Activated naive CD8-positive, alpha-beta T cell treated with anti-CD3 and anti-CD28 coated beads, Interleukin-2, amount 50 U/mL, for 16 hours (primary cell): ENCODE results near the gene DMRTC2.
"Not testable (repeated sequence)": the region's sequence is repeated elsewhere in the genome, so short reads cannot be mapped to it uniquely, and the experiment has no call there.

Source experiments
- DNase-seq: peaks from one replicate; pipeline ENCODE4 v3.0.0-alpha.2; 2020; ENCODE audit warnings: low read depth, low spot score

The DMRTC2 gene

DNA sequence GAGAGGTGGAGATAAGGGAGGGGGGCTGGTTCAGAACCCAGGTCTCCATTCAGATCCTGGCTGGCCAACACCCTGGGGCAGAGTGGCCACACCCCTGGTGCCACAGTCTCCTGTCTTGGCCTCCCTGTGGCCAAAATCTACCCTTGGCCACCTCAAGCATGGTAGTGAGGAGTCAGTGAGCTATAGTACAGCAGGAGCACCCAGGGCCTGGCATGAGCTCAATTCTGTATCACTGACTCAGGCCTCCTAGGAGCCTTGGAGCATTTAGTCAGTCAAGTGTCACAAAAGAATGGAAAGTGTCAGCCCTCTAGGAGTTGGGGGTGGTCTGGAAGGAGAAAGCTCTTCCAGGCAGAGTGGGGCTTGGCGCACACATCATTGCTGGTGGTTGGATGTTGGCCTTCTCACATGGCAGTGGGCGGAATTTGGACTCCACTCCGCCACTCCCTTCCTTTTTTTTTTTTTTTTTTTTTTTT, 25.6 kb downstream of the DMRTC2 start:
- DNase-seq = no peak

DNA sequence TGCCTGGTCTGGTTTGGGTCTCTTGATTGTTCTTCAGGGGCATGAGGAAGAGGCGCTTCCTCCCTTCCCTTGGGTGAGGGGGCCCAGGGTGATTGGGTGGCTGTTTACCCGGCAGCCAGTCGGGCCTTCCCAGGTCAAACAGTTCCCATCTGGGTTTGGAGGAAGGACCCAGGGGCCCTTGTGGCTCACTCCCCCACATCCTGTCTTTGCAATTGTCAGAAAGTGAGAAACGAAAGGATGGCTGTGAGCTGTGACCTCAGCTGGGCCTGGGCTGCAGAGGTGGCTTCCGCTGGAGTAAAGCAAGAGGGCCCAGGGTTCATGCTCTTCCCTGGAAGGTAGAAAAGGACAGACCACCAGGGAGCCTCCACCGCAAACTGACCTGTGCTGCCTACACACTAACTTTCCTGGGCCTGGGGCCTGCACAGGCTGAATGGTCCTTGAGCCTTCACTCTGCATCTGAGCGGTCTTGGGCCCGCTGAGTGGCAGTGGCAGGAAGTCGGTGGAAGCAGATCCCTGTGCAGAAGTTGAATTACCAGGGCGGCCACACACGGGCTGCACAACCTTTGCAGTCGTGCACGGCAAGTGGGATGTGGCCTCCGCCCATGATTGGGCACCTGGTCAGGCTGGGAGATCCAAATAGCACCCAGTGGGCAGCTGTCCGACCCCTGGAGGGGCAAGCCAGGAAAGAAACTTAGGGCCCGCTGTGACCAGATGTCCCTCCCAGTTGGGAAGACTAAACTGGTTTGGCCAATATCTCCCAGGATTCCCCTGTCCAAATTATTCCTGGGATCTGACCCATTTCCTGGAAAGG, 26.9 kb downstream of the DMRTC2 start:
- DNase-seq = no peak

DNA sequence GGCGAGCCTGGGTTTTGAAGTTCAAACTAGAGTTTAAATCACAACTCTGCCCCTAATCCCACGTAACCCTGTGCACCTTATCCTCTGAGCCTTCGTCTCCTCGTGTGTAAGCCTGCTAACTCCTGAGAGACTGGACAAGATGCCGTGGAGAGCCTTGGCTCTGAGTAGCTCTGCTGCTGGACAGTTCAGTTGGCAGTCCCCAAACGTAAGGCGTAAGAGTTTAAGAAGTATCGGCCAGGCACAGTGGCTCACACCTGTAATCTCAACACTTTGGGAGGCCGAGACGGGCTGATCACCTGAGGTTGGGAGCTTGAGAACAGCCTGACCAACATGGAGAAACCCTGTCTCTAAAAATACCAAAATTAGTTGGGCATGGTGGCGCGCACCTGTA, 27.5 kb downstream of the DMRTC2 start:
- no peak for DNase-seq

DNA sequence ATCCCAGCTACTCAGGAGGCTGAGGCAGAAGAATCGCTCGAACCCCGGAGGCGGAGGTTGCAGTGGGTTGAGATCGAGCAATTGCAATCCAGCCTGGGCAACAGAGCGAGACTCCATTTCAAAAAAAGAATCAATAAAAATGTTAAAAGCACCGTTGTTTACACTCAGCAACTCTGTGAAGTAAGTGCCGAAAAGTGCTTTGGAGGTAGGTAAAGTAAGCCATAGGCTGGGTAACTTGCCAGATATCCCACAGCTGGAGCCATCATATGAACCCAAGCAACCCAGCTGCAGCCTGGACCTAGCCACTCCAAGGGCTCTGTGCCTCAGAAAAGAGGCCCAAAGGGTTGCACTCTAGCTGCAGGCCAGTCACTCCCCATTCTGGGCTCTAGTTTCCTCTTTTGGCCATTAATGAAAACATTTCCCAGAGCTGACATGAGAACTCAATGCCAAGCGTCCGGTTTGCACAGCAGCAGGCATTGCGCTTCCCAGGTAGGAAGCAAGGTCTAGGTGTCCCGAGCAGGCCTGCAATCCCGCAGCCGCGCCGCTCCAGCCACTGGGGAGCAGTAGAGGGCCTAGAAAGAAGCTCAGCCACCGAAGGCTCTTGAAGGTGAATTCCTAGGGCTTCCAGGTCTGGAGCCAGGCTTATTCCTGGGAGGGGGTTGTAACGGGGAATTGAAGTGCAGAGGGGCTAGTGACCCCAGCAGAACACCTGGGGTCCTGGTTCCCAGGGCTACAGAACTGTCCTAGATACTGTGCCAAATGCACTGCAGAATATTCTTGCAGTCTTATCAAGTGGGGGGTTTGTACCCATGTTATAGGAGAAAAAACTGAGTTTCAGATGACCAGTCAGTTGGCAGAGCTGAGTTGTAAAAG, 28.2 kb downstream of the DMRTC2 start:
- no peak for DNase-seq

DNA sequence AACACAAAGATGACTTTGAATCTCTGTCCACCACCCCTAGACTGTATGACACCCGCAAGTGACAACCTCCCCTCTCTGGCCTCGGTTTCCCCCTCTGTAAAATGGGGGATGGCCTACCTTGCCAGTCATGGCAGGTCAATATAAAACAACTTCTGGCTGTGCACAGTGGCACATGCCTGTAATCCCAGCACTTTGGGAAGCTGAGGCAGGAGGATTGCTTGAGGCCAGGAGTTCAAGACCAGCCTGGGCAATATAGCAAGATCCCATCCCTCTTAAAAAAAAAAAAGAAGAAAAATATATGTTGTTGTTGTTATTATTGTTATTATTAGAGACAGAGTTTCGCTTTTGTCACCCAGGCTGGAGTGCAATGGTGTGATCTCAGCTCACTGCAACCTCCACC, 31.1 kb downstream of the DMRTC2 start:
- not testable (repeated sequence) for DNase-seq

DNA sequence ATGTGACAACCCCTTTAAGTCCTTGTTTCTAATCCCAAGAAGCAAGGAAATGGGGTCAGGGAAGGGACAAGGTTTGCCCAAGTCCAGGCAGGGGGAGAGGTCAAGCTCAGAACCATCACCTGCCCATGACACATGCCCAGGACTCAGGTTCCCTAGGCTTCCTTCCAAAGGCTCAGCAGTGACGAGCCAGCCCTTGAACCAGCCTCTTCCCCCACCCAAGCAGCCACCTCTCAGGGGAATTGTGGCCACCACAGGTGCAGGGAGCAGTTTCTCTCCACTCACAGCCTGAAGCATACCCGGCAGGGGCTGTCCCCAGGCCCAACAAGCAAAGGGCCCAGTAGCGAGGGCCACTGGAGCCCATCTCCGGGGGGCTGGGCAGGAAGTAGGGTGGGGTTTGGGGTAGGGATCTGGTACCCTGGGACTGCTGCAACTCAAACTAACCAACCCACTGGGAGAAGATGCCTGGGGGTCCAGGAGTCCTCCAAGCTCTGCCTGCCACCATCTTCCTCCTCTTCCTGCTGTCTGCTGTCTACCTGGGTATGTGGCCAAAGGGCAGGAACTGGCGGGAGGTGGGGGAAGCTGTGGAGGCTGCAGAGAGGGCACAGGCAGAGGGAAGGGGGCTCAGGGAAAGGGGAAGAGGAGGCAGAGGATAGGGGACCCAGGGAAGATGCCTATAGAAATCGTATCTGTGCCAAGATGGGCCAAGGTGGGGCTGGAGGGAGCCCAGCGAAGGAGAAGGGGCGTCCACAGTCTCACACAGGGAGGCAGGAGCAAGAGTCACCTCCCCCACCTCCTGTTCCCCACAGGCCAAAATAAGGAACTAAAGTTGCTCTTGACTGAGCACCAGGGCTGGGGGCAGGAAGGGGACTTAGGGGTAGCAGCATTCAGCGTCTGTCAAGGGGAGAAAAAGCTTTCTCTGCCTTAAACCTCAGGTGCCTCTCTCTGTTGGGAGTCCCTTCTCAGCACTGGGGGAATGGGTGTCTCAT, 32.3 kb downstream of the DMRTC2 start, which contains the start of gene CD79A:
CD79A (plus strand) TSS at position 433 of the 986 bp plus-strand sequence; CDS start at position 459, 26 bp downstream.
- DNase-seq = no peak

DNA sequence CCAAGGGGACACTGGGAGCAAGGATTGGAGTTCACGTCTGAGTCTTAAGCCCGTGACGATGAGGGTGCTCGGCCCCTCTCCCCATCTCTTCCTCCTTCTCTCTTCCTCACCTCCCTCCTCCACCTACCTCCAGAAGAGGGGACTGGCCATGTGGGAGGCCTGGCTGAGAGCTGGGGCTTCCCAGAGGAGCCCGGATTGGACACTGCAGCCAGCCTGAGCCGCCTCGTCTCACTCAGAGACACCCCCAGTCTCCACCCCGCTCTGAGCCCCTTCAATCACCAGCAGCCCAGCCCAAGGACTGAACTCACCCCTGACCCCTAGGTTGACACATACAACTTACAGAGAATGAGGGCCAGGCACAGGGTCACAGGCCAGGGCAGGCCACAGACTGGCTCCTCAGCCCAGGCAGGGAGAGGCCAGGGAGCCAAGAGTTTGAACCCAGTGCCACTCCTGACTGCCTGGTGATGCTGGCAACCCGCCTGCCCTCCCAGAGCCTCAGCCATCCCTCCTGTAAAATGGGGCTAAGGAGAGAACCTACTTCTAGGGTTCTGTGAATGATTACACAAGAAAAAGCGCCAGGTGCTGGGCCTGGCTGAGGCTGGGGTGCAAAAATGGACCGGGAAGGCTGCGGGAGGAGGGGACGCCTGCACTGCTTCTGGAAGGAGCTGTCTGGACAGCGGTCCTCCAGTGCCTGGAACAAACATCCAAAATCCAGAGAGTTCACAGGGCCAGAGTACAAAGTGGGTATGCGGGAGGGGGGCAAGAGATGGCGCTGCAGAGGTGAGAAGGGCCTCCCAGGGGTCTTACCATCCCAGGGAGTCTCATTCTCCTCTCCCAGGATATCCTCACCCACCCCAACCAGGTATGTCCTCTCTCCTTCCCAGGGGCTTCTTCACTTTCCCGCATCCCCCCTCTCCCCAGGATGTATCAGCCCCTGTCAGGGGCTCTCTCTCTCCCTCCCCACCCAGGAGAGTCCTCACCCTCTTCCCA, 33.4 kb downstream of the DMRTC2 start:
- no peak for DNase-seq

DNA sequence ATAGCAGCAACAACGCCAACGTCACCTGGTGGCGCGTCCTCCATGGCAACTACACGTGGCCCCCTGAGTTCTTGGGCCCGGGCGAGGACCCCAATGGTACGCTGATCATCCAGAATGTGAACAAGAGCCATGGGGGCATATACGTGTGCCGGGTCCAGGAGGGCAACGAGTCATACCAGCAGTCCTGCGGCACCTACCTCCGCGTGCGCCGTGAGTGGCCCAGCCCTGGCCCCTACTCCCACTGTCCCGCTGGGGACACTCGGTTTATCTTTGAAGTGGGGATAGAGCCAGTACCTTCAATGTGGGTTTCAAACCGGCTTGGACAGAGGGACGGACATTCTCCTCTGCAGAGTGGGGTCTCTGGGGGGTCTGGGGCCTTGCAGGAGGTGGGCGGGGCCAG, 34.2 kb downstream of the DMRTC2 start:
- no peak for DNase-seq

DNA sequence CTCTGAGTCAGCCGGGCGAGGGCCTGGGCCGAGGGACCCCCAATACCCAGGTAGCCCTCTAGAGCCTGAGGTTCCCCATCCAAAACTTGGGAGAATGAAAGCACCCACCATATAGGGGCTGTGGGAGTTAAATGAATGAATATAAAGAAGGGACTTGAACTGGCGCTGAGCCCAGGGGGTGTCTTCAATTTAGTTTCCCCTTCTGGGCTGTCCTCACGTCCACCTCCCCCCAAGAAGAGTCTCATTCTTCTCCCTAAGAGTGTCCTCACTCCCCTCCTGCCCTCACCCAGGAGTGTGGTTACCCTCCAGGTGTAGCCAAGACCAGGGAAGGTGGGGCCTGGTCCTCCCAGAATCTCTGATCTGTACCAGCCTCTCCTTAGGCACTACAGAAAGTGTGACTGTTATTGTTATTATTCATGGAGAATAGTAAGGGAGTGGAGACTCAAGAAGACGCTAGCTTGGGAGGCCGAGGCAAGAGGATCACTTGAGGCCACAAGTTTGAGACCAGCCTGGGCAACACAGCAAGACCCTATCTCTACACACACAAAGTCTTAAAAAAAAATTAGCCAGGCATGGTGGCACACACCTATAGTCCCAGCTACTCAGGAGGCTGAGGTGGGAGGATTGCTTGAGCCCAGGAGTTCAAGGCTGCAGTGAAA, 35.0 kb downstream of the DMRTC2 start:
- DNase-seq = no peak

DNA sequence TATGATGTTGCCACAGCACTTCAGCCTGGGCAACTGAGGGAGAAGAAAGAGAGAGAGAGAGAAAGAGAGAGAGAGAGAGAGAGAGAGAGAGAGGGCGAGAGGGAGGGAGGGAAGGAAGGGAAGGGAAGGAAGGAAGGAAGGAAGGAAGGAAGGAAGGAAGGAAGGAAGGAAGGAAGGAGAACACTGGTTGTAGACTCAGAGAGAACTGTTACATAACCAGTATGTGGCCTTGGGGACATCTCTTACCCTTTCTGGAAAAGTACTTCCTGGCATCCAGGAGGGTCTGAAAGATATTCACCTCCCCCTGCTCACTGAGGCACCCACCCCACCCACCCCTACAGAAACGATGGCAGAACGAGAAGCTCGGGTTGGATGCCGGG, 35.5 kb downstream of the DMRTC2 start:
- DNase-seq = no peak

DNA sequence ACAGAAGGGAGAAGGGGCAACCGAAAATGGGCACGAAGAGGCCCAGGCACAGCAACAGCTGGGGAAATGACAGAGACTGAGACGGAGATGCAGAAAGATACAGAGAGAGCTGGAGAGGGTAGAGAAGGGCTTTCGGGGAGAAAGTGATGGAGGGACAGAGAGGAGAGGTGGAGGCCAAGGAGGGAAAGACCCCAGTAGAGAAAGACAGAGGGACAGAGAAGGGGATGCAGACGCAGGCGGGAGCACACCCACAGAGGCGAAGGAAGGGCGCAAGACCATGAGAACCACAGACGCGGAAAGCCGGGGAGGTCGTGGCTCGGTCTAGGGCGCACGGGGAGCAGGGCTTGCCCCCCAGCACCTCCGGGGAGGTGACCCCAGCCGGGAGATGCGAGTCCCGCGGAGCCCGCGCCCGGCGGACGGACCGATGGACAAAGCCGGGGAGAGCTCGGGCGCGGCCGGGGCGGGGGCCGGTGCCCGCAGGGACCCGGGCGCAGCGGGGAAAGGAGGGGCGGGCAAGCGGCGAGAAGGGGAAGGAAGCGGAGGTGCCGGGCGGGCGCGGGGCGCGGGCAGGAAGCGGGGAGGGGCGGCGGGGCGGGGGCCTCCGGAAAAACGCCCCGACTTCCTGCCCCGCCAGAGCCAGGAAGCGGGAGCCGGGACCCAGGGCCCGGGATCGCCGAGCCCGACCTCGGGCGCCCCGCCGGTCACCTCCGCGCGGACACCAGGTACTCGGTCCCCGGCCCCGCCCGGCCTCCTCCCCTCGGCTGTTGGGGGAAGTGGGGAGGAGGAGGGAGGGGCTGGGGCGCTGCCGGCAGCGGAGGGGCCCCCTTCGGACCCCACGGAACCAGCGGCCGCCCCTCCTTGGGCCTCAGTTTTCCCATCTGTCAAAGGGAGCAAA, 38.0 kb downstream of the DMRTC2 start, which contains the start of gene ARHGEF1:
ARHGEF1 (plus strand) TSS at position 617 of the 895 bp plus-strand sequence. CDS start 4,899 bp downstream, outside the sequence.
- DNase-seq = no peak

DNA sequence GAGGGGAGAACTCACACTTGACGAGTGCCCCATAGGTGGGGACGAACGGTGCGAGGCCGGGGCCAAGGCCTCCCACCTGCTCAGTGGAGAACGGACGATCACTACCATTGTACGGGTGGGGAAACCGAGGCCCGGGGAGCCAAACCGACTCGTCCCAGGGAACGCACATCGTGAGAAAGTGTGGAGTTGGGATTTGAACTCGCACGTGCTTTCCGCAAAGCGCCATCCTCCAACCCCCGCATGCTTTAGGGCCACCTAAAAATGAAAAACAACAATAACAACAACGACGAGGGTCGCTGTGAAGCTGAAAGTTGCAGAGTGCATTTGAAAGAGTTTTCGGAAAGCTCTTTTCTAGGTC, 38.6 kb downstream of the DMRTC2 start:
- no peak for DNase-seq

DNA sequence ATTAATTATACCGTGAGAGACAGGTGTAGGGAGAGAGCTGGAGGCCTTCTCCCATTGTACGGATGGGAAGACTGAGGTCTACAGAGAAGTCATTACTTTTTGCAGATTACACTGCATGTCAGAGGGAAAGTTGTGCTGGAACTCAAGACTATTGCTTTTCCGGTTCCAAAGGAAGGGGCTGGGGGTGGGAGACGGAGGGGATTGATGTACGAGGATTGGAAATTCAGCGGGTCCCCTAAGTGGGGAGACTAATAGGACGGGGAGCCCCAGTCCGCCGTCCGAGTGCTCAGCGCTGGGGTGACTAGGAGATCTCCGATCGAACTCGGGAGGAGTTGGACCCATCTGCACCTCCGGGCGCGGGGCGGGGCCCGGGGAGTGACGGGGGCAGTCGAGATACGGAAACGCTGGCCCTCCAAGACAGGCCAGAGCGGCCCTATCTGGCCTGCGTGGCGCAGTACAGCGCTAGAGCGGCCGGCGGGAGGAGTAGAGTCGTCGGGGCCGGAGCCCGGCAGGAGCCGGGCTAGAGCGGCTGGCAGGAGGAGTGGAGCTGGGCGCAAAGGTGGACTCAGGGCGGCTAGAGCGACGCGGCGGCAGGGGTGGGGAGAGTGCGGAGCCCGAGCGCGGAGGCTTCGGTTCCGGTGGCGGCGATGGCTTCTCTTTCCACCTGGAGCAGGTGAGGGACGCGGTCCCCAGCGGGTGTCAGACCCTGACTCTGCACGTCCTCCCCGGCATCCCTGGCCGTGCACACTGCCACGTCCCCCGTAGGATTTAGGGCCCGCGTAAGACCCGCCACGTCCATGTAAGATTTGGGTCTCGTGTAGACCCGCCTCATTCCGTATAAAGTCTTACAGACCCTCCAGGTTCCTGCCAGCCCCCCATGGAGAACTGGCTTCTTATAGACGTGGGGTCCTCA, 39.2 kb downstream of the DMRTC2 start:
- DNase-seq = peak; percentile 67

DNA sequence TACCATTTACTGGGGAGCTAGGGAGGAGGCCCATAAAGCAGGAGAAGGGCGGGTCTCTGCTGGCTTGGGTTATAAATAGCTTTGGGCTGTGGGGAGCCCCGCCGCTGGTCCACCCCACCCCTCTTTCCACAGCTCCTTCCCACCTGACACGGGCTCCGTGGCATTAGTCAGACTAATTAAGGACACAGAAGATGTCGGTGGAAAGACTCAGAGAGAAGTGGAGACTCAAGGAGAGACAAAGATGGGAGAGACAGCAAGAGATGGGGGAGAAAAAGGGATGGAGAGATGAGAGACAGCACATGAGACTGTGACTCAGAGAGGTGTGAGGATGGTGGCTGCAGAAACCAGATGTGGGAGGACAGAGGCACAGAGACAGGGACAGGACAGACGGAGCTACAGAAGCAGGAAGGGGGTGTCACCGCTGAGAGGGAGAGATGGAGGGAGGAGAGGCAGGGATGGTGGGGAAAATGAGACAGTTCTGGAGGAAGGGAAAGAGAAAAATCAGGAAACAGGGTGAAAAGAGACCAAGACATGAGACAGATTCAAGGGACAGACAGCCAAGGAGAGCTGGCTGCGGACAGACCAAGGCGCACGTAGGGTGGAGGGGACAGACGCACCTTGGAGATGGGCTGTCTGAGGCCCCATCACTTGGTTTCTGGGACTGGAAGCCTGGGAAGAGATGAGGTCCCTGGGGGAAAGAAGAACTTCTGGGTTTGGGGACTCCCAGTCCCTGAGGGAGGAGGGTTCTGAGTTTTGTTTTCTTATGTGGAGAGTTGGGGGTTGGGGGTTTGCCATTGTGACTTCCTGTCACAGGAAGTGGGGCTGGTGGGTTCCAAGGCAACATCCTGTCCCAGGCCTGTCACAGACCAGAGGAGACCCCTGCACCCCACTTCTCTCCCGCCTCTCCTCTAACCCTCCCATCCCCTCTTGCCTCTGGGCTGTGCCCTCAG, 42.2 kb downstream of the DMRTC2 start:
- no peak for DNase-seq

DNA sequence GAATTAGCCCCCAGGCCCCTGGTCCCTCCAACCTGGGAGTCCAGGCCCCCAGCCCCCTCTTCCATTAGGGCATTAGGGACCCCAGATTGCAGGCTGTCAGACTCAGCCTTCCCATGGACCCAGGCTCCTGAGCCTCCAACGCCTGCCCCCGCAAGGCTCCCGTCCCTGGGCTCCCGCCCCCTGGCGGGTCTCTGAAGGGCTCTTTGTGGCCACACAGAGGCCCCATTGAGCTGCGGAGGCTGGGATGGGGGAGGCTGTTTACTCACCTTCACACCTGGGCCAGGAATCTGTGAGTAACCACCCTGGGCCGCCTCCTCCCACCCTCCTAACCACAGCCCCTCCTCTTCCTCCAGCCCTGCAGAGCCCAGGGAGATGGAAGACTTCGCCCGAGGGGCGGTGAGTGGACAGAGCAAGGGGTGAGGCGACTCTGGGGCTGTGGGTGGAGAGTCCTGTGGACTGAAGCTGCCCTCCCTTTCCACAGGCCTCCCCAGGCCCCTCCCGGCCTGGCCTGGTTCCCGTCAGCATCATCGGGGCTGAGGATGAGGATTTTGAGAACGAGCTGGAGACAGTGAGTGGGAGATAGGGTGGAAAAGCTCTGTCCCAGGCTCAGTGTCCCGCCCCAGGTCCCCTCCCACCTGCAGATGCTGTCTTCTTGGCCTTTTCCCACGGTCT, 43.0 kb downstream of the DMRTC2 start:
- peak; percentile 79 for DNase-seq

DNA sequence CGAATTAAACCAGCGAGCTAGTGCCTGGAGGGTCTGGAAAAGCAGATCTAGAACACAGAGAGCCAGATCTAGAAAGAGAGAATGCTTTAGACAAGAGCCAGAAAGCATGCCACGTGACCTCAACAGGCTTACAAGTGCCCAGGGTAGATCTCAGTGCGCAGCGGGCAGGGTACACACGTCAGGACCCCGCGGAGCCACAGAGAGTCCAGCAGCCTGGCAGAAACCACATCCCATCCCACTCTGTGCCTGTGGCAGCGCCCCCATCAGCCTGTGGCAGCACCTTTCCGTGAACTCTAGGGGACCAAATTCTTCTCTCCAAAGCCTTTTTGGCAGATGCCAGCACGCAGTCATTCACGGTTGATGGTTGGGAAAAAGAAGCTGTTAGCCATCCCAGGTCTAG, 44.1 kb downstream of the DMRTC2 start:
- no peak for DNase-seq
